Heart right ventricle (tissue), 16 donors: ENCODE results near the gene RGS9. TPM values are rescaled to one million over a fixed set of nuclear protein-coding genes. Genes with fewer than 3 reads are reported as not detected.

Source experiments
- ATAC-seq, 8 donors: fragments of 200-7000 bp; cut with Tn5 transposase; one replicate each; pipeline ENCODE4 v1.9.1; 2020; ENCODE audit warnings: mild to moderate bottlenecking in 8 of 8, moderate library complexity in 8 of 8, moderate number of reproducible peaks in 1 of 8
- DNase-seq, 2 donors: peaks; one replicate each; pipeline ENCODE4 v3.0.0-alpha.2; 2020
- H3K27ac ChIP-seq, 10 donors: fragments of 200-600 bp; sonication (generic) in 2 of 10; one replicate each; pipeline versions ENCODE4 v1.5.0 to v1.8.0; 2020 to 2022; ENCODE audit warnings: mild to moderate bottlenecking in 3 of 10
- H3K27me3 ChIP-seq, 7 donors: fragments of 200-600 bp; one replicate each; pipeline ENCODE4 v1.8.0; 2021 to 2022; ENCODE audit warnings: mild to moderate bottlenecking in 2 of 7
- H3K36me3 ChIP-seq, 9 donors: fragments of 200-600 bp; sonication (generic) in 1 of 9; one replicate each; pipeline versions ENCODE4 v1.5.0 to v1.8.0; 2020 to 2022; ENCODE audit warnings: mild to moderate bottlenecking in 2 of 9
- H3K4me1 ChIP-seq, 9 donors: fragments of 200-600 bp; sonication (generic) in 1 of 9; one replicate each; pipeline versions ENCODE4 v1.5.0 to v1.8.0; 2020 to 2022; ENCODE audit warnings: mild to moderate bottlenecking in 4 of 9
- H3K4me3 ChIP-seq, 10 donors: fragments of 200-600 bp; sonication (generic) in 2 of 10; one replicate each; pipeline versions ENCODE4 v1.5.0 to v1.8.0; 2020 to 2022; ENCODE audit warnings: mild to moderate bottlenecking in 7 of 10, moderate library complexity in 2 of 10
- H3K9me3 ChIP-seq, 11 donors: fragments of 200-600 bp in 10 of 11; sonication (generic) in 2 of 11; one replicate each; pipeline versions ENCODE4 v1.5.0 to v1.8.0; 2013 to 2022; ENCODE audit warnings: mild to moderate bottlenecking in 2 of 11, control low read depth in 1 of 11, moderate library complexity in 1 of 11
- CTCF ChIP-seq, 9 donors: fragments of 200-600 bp; sonication (generic) in 2 of 9; IDR thresholded peaks; one replicate each; pipeline versions ENCODE4 v1.5.0 to v1.8.0; 2021 to 2022; ENCODE audit warnings: antibody characterized with exemption in 9 of 9, mild to moderate bottlenecking in 5 of 9, moderate library complexity in 1 of 9
- WGBS, 2 donors: extraction: QIAGEN DNeasy Blood & Tissue Kit; methylation state at CpG; one replicate each; pipeline ENCODE4 v1.1.7; 2013; ENCODE audit warnings: inconsistent platforms in 1 of 2; 5-methylcytosine and 5-hydroxymethylcytosine counted together
- intact Hi-C, 10 donors: fragments of 100-400 bp; cut with DNase I; formaldehyde crosslinking; loops; one replicate each; pipeline versions ENCODE4 v1.11.1 to v1.14.2; 2022
- polyA plus RNA-seq, 2 donors: library from polyadenylated mRNA; stranded (reverse); fragments of 200-250 nt; gene quantifications; one replicate each; pipeline ENCODE4 v1.2.3, GENCODE V29; 2013
- total RNA-seq, 10 donors: library from RNA; stranded (reverse); fragmentation: NEBNext Ultra II Directional in 3 of 10; extraction: Animal tissue kit (Norgen Biotek cat#: 25700) in 3 of 10; gene quantifications; one replicate each; pipeline versions ENCODE4 v1.2.1 to v1.2.4, GENCODE V29; 2021 to 2023
- donor health status: Arrhythmogenic right ventricular cardiomyopathy.
- donor health status: ischemic (EF 13 %, LVEDD 7.1; RV severe dilation, severe dysfunction).
- donor health status: healthy with polysubstance abuse.
- donor health status: DM: no; HTN: yes; CAD: no.
- donor health status: DM: no; HTN: no; CAD: no.
- donor health status: ischemic (EF 25% LVEDD 6.9; RV normal size, moderate dysfunction).
- donor health status: ischemic (EF 25% LVEDD 5.7; RV mildly dilated, moderate dysfunction).
- donor health status: healthy.
- donor health status: DM: yes; HTN: yes; CAD: no.
- donor health status: Ischemic cardiomyopathy.
- donor health status: ischemic (EF 35%, LVEDD 5.7; RV mildly dilated, moderate dysfunction).
- donor health status: nonischemic (EF 11% LVEDD 7.7; RV severe dilation, severe dysfunction).
- donor health status: DM: yes; HTN: yes; CAD: no.
- donor health status: PGD.
- donor health status: ischemic (EF 29% LVEDD 5.4; RV normal size, mild dysfunction).
- donor health status: nonischemic (EF 23%, LVEDD 6.1; RV moderate dilation, normal function).

RGS9 gene
- total and polyA plus RNA-seq, 12 donors: 0.36 to 3.0 (median 1.1) TPM

GRCh38 chr17:65163990-65164495, 26.9 kb downstream of the RGS9 start:
- Histone ChIP-seq H3K36me3 (no peaks in the 10 kb centered on the region), H3K27me3 (peaks cover 0 to 14% (median 0%) of the 10 kb centered on the region in 7 donors), H3K4me3 (no peak overlapping the region), H3K9me3 (no peaks in the 10 kb centered on the region), H3K4me1 (no peaks in the 10 kb centered on the region), H3K27ac (no peak overlapping the region)
- 44 to 45% methylated on average over 5 of the region's 5 CpGs for WGBS, 2 donors
- intact Hi-C loops: no loop called here
- DNase-seq (no peak), ATAC-seq (peak in 1 of 8 donors; percentile 48)
- no peak for TF ChIP-seq CTCF (IDR thresholded peaks at IDR 0.05)

DNA sequence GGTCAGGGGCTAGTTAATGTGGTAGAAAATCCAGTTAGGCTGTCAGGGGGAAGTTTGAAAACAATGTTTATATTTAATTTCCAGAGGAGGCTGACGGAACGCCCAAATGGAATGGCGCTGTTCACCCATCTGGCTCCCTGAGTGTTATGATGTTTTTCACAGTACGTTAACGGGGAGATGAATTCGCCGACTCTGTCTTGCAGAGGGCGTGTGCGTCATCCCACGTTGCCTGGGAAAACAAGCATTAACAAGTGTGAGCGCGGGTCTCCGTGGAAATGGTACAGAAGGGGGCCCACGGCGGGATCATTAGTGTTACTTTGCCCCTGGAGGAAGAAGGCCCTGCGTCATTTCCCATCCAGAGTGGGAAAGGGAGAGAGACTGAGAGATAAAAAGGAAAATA, 29.6 kb downstream of the RGS9 start:
- no peak for ATAC-seq
- Histone ChIP-seq H3K27me3 (peaks cover 0 to 14% (median 0%) of the 10 kb centered on the region in 7 donors), H3K9me3 (no peaks in the 10 kb centered on the region), H3K36me3 (no peaks in the 10 kb centered on the region), H3K27ac (no peak overlapping the region), H3K4me1 (peaks cover 0 to 7% (median 3%) of the 10 kb centered on the region in 9 donors), H3K4me3 (no peak overlapping the region)
- no peak for DNase-seq
- TF ChIP-seq CTCF (IDR thresholded peaks at IDR 0.05): no peak
- 80 to 81% methylated on average over 16 of the region's 16 CpGs for WGBS, 2 donors
- intact Hi-C loops: no loop called here

DNA sequence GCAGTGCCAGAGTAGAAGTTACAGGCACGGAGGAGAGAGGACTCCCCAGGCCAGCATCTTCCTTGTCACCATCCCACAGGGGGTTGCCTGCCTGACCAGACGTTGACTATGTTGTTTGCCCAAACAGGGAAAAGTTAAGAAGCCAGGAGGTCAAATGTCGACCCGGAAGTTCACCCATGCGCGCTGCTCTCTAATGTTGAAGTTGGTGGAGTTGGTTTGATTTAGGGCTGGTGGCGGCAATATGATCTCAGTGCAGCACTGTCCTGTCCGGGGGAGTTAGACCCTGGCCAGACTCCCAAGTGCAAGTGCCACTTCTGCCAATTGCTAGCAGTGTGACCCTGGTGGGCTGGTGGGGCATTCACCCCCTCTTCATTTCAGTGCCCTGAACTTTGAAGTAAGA, 30.4 kb downstream of the RGS9 start:
- TF ChIP-seq CTCF (IDR thresholded peaks at IDR 0.05): no peak
- intact Hi-C loops: no loop called here
- no peaks in the 10 kb centered on the region for H3K9me3 ChIP-seq
- WGBS, 2 donors: 85 to 88% methylated on average over 8 of the region's 8 CpGs
- no peak overlapping the region for H3K27ac ChIP-seq
- ATAC-seq (no peak), DNase-seq (no peak)
- H3K4me3 ChIP-seq: no peak overlapping the region
- H3K27me3 ChIP-seq: peaks cover 0 to 14% (median 0%) of the 10 kb centered on the region in 7 donors
- H3K4me1 ChIP-seq: peaks cover 0 to 7% (median 4%) of the 10 kb centered on the region in 9 donors
- no peaks in the 10 kb centered on the region for H3K36me3 ChIP-seq

- H3K27ac ChIP-seq: no peak overlapping the region
- H3K4me3 ChIP-seq: no peak overlapping the region
- H3K36me3 ChIP-seq: no peaks in the 10 kb centered on the region
- peaks cover 0 to 21% (median 11%) of the 10 kb centered on the region in 9 donors for H3K4me1 ChIP-seq
- TF ChIP-seq CTCF (IDR thresholded peaks at IDR 0.05): no peak
- intact Hi-C loops: no loop called here
- no peak for ATAC-seq
- H3K9me3 ChIP-seq: no peaks in the 10 kb centered on the region
- DNase-seq: no peak
- peaks cover 0 to 14% (median 0%) of the 10 kb centered on the region in 7 donors for H3K27me3 ChIP-seq
- 79 to 96% methylated on average over 3 of the region's 3 CpGs for WGBS, 2 donors
These were observed 32.5 kb downstream of the RGS9 start for GRCh38 chr17:65169691-65170090.
